Activated CD8-positive, alpha-beta memory T cell treated with anti-CD3 and anti-CD28 coated beads for 1 hour (primary cell): ENCODE data around the gene RDH13.
"Not testable (repeated sequence)": the region's sequence is repeated elsewhere in the genome, so short reads cannot be mapped to it uniquely, and the experiment has no call there.

Experiments used
- DNase-seq, 2 donors: peaks; one replicate each; pipeline ENCODE4 v3.0.0-alpha.2; 2020; ENCODE audit warnings: low read depth in 1 of 2; ENCODE audit errors: extremely low read depth in 1 of 2

The RDH13 gene

DNA sequence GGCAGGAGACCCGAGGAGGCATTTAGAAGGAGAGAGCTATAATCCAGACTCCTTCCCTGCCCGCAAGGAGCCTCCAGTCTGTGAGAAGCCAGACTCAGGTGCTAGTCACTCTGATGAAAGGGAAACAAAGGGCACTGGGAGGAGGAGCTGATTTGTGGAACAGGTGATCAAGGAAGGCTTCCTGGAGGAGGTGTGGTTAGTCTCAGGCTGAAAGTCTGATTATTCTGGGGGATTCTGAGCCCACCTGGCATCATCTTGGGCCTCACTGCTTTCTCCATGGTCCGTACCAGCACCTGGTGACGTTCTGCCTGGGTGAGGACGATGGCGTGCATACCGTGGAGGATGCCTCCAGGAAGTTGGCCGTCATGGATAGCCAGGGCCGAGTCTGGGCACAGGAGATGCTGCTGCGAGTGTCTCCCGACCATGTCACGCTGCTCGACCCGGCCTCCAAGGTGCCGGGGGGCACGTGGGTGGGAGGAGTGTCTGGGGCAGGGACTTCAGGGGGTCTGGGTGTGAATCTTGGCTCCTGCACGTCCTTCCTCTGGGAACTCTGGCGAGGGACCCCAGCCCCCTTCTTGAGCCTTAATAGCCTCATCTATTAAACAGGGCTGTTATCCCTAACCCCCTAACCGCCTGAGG is 16.6 kb upstream of the RDH13 start:
- no peak for DNase-seq

- DNase-seq: no peak
Measured at GRCh38 chr19:55078996-55079395, 16.0 kb upstream of the RDH13 start.

DNA sequence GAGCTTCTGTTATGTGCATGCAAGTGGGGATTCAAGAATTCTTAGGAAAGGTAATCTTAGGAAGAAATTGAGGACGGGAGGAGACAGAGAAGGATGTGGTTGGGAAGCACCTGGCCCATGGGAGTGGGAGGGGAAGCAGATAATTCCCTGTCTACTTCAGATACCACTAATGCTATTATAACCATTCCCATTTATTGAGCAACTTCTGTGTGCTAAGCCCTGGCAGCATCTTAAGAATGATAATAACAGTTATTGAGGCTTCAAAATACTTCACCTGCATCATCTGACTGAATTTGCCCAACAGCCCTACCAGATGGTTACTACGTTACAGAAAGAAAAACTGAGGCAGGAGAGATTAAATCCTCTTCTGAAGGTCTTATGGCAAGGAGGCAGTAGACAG is 14.2 kb upstream of the RDH13 start:
- no peak for DNase-seq

DNA sequence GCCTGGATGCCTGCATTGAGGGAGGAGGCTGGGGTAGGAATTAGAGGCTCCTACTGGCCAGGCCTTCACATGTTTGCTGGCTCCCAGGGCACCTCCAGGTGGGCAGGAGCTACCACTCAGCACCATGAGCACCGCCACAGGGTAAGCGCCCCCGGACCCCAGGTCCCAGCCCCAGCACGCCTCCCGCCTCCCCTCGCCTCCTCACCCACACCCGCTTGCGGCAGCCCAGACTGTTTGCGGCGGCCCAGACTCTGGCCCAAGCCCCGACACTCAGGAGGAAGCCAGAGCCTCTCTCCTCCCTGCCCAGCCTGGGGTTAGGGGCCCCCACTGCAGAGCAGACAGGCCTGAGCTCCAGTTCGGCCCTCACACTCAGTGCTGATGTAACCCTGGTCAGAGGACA is 13.4 kb upstream of the RDH13 start:
- DNase-seq: no peak

- no peak for DNase-seq
Measured at GRCh38 chr19:55075371-55075998, 12.5 kb upstream of the RDH13 start, which contains the start of gene EPS8L1. TSS of gene EPS8L1 (plus strand) at chr19:55075869. CDS start at chr19:55076445, 576 bp downstream.

GRCh38 chr19:55071913-55072312 is 9.0 kb upstream of the RDH13 start:
- DNase-seq: no peak

GRCh38 chr19:55071129-55071502 is 8.2 kb upstream of the RDH13 start:
- DNase-seq: no peak

GRCh38 chr19:55070466-55071128 is 7.6 kb upstream of the RDH13 start:
- no peak for DNase-seq

- no peak for DNase-seq
Measured at GRCh38 chr19:55069865-55070197, 6.9 kb upstream of the RDH13 start.

GRCh38 chr19:55068950-55069864 is 6.3 kb upstream of the RDH13 start:
- no peak for DNase-seq

DNA sequence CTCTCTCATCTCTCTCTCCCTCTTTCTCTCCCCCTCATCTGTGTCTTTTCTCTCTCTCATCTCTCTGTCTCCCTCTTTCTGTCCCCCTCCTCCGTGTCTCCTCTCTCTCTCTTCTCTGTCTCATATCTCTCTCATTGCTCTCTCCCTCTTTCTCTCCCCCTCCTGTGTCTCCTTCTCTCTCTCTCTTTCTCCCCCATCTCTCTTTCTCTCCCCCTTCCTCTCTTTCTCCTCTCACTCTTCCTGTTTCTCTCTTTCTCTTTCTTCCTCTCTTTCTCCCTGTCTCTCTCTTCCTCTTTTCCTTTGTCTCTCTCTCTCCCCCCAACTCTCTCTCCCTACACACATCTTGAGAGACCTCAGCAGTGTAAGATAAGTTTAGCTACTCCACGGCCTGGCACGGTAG is 4.9 kb upstream of the RDH13 start:
- no peak for DNase-seq

- no peak for DNase-seq
Measured at GRCh38 chr19:55066107-55066709, 3.3 kb upstream of the RDH13 start.

- DNase-seq: not testable (repeated sequence)
Measured at GRCh38 chr19:55065516-55065915, 2.6 kb upstream of the RDH13 start.

DNA sequence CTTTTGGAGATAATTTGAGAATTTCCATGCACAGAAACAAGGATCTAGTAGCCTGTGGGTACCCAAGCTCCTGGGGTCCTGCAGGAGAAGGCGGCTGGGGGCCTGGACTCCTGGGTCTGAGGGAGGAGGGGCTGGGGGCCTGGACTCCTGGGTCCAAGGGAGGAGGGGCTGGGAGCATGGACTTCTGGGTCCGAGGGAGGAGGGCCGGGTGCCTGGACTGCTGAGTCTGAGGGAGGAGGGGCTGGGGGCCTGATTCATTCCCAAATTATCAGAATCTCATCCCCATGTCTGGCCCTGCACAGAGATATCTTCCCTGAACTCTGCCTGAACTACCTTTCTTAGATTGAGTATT is 520 bp upstream of the RDH13 start:
- DNase-seq: no peak

DNA sequence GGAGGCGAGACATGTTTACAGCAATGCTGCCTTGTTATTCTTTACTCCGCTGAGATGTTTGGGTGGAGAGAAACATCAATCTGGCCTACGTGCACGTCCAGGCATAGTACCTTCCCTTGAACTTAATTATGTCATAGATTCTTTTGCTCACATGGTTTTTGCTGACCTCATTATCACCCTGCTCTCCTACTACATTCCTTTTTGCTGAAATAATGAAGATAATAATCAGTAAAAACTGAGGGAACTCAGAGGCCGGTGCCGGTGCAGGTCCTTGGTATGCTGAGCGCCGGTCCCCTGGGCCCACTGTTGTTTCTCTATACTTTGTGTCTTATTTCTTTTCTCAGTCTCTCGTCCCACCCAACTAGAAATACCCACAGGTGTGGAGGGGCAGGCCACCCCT is 2.7 kb downstream of the RDH13 start:
- not testable (repeated sequence) for DNase-seq

DNA sequence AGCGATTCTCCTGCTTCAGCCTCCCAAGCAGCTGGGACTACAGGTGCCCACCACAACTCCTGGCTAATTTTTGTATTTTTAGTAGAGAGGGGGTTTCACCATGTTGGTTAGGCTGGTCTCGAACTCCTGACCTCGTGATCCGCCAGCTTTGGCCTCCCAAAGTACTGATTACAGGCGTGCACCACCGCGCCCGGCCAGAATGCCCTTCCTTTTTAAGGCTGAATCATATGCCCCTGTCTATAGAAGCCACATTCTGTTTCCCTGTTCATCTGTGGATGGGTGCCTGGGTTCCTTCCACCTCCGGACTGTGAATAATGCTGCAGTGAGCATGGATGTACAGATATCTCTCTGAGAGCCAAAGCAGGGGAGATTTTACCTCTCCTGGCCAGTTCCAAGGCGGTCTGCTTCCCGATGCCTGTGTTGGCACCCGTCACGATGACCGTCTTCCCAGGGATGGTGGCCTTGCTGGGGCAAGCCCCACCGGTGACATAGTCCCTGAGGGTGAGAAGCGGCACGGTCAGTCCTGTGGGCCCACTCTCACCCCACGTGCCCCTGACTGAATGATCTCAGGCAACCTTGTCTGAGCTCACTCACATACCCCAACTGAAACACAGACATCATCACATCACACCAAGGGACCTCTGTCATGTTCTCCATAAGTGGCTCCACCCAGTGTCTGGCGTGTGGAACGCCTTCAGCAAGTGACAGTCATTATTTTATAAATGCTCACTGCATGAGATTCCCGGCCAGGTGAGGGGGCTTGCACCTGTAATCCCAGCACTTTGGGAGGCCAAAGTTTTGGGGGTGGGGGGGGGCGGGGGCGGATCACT is 4.0 kb downstream of the RDH13 start:
- no peak for DNase-seq

DNA sequence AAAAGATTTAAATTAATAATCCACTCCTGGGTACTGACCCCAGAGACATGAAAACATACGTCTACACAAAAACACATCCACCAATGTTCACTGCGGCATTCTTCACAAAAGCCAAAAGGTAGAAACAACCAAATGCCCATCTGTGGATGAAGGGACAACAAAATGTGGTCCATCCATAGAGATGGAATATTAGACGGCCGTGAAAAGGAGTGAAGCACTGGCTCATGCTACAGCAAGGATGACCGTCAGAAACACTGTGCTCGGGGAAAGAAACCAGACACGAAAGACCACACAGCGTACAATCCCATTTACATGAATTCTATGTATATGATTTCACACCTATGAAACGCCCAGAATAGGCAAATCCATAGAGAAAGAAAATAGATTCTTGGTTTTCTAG is 6.1 kb downstream of the RDH13 start:
- DNase-seq: no peak

GRCh38 chr19:55053735-55054134 is 9.2 kb downstream of the RDH13 start:
- no peak for DNase-seq

DNA sequence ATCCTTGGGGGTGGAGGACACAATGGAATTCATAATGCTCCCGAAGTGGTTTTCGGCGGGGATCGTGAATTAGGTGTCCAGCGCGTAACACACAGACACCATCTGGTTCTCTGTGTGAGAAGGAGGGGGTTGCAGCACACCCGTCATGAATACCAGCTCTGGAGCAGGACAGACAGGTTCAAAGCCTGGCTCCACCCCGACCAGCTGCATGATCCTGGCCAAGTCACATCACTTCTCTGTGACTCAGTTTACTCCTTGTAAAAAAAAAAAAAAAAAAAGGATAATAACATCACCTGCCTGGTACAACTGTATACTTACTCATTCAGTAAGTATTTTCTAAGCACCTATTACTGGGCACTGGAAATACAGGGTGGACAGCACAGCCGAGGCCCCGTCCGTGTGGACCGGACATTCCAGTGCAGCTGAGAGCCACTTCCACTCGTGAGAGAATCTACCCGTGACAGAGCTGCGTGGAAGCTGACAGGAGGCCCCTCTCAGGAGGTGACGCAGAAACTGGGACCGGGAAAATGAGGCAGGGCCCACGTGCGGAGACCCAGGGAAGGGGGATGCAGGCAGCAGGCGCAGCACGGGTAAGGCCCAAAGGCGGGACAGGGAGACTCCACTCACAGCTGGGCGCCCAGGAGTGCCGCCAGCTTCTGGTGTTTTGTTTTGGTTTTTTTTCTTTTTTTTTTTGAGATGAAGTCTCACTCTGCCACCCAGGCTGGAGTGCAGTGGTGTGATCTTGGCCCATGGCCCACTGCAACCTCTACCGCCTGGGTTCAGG is 12.0 kb downstream of the RDH13 start:
- DNase-seq: no peak
